KMS-11 (cell line): ENCODE data around the gene PCSK1N.
"Not testable (repeated sequence)": the region's sequence is repeated elsewhere in the genome, so short reads cannot be mapped to it uniquely, and the experiment has no call there.

ENCODE experiments used
- H2AFZ ChIP-seq: fragments of 200-600 bp; sonication (generic); 2 replicates; pipeline ENCODE4 v1.6.1; 2016; ENCODE audit warnings: antibody characterized with exemption, mixed run types, low read depth
- H3K27ac ChIP-seq: fragments of 200-600 bp; sonication (generic); 2 replicates; pipeline ENCODE4 v1.6.1; 2016; ENCODE audit warnings: mild to moderate bottlenecking, mixed run types
- H3K27me3 ChIP-seq: fragments of 200-600 bp; sonication (generic); 2 replicates; pipeline ENCODE4 v1.6.1; 2017; ENCODE audit warnings: mild to moderate bottlenecking, low read depth, mixed run types, moderate library complexity; ENCODE audit not compliant: insufficient read depth
- H3K36me3 ChIP-seq: fragments of 200-600 bp; sonication (generic); 2 replicates; pipeline ENCODE4 v1.6.1; 2017; ENCODE audit warnings: mild to moderate bottlenecking, mixed run types; ENCODE audit not compliant: insufficient read depth
- H3K4me1 ChIP-seq: fragments of 200-600 bp; sonication (generic); 2 replicates; pipeline ENCODE4 v1.6.1; 2016; ENCODE audit warnings: mild to moderate bottlenecking, low read depth, mixed run types; ENCODE audit not compliant: poor library complexity, severe bottlenecking
- H3K4me2 ChIP-seq: fragments of 200-600 bp; sonication (generic); 2 replicates; pipeline ENCODE4 v1.7.0; 2016; ENCODE audit warnings: mild to moderate bottlenecking, mixed run types
- H3K4me3 ChIP-seq: fragments of 200-600 bp; sonication (generic); IDR thresholded peaks from 2 replicates; pipeline ENCODE4 v1.6.1; 2017; ENCODE audit warnings: low read depth, low read length, mixed read lengths; ENCODE audit not compliant: insufficient read depth
- H3K79me2 ChIP-seq: fragments of 200-600 bp; sonication (generic); 2 replicates; pipeline ENCODE4 v1.6.1; 2016; ENCODE audit warnings: low read depth, mixed run types; ENCODE audit not compliant: insufficient read depth
- H3K9ac ChIP-seq: fragments of 200-600 bp; sonication (generic); 2 replicates; pipeline ENCODE4 v1.6.1; 2016; ENCODE audit warnings: mild to moderate bottlenecking, mixed run types
- H4K20me1 ChIP-seq: fragments of 200-600 bp; sonication (generic); 2 replicates; pipeline ENCODE4 v1.6.1; 2016; ENCODE audit warnings: mild to moderate bottlenecking, mixed run types; ENCODE audit not compliant: insufficient read depth
- TF ChIP-seq, protein P1 (sequence below): fragments of 200-600 bp; sonication (generic); conservative IDR thresholded peaks from 2 replicates; pipeline ENCODE4 v1.6.1; 2017; ENCODE audit warnings: low read depth, mild to moderate bottlenecking, antibody characterized with exemption, low read length, moderate library complexity, mixed read lengths

Gene PCSK1N, protein sequence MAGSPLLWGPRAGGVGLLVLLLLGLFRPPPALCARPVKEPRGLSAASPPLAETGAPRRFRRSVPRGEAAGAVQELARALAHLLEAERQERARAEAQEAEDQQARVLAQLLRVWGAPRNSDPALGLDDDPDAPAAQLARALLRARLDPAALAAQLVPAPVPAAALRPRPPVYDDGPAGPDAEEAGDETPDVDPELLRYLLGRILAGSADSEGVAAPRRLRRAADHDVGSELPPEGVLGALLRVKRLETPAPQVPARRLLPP

GRCh38 chrX:48835524-48836329, at the start of gene PCSK1N:
Gene PCSK1N (minus strand): TSS chrX:48835610. CDS start chrX:48835532, 78 bp downstream.
- no peaks in the 10 kb centered on the region for H3K79me2 ChIP-seq
- no peak within 1 kb of the TSS for H3K4me3 ChIP-seq
- no peaks in the 10 kb centered on the region for H4K20me1 ChIP-seq
- no peak within 1 kb of the TSS for H3K27ac ChIP-seq
- H3K4me2 ChIP-seq = peak within 1 kb of the TSS; percentile 42
- H3K4me1 ChIP-seq = no peaks in the 10 kb centered on the region
- no peaks in the 10 kb centered on the region for H3K27me3 ChIP-seq
- TF ChIP-seq, protein P1, sequence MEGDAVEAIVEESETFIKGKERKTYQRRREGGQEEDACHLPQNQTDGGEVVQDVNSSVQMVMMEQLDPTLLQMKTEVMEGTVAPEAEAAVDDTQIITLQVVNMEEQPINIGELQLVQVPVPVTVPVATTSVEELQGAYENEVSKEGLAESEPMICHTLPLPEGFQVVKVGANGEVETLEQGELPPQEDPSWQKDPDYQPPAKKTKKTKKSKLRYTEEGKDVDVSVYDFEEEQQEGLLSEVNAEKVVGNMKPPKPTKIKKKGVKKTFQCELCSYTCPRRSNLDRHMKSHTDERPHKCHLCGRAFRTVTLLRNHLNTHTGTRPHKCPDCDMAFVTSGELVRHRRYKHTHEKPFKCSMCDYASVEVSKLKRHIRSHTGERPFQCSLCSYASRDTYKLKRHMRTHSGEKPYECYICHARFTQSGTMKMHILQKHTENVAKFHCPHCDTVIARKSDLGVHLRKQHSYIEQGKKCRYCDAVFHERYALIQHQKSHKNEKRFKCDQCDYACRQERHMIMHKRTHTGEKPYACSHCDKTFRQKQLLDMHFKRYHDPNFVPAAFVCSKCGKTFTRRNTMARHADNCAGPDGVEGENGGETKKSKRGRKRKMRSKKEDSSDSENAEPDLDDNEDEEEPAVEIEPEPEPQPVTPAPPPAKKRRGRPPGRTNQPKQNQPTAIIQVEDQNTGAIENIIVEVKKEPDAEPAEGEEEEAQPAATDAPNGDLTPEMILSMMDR = no peak
- no peak within 1 kb of the TSS; the same call in 1 of the 2 replicates for H3K9ac ChIP-seq
- peak within 1 kb of the TSS; percentile 82 for H2AFZ ChIP-seq
- no peaks in the 10 kb centered on the region for H3K36me3 ChIP-seq

GRCh38 chrX:48883729-48884128, 48.3 kb upstream of the PCSK1N start:
- Histone ChIP-seq H3K79me2 (no peaks in the 10 kb centered on the region), H3K4me3 (no peak overlapping the region), H2AFZ (no peak overlapping the region), H3K36me3 (no peaks in the 10 kb centered on the region), H3K27ac (no peak overlapping the region), H3K4me1 (no peaks in the 10 kb centered on the region), H3K4me2 (no peak overlapping the region), H3K9ac (no peak overlapping the region), H4K20me1 (no peaks in the 10 kb centered on the region), H3K27me3 (no peaks in the 10 kb centered on the region)
- TF ChIP-seq, protein P1 = no peak

DNA sequence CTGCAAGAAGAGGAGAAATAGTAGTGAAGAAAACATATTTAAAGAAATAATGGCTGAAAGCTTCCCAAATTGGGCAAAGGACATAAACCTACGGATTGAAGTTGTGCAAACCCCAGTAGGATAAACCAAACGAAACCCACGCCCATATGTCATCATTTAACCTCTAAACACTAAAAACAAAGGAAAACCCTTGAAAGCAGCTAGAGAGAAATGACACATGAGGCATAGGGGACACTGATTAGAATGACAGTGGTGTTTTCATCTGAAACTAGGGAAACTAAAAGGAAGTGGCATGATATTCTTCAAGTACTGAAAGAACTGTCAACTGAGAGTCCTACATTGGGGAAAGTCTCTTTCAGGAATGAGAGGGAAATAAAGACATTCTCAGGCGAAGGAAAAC, 41.5 kb upstream of the PCSK1N start:
- not testable (repeated sequence) for H3K4me2 ChIP-seq, H3K4me1 ChIP-seq, H3K36me3 ChIP-seq, H2AFZ ChIP-seq, H3K9ac ChIP-seq, H4K20me1 ChIP-seq, H3K27ac ChIP-seq, H3K27me3 ChIP-seq, H3K4me3 ChIP-seq, H3K79me2 ChIP-seq

DNA sequence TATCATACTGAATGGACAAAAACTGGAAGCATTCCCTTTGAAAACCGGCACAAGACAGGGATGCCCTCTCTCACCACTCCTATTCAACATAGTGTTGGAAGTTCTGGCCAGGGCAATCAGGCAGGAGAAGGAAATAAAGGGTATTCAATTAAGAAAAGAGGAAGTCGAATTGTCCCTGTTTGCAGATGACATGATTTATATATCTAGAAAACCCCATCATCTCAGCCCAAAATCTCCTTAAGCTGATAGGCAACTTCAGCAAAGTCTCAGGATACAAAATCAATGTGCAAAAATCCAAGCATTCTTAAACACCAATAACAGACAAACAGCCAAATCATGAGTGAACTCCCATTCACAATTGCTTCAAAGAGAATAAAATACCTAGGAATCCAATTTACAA, 36.6 kb upstream of the PCSK1N start:
- H3K4me1 ChIP-seq, H4K20me1 ChIP-seq, H3K27ac ChIP-seq, H3K4me3 ChIP-seq, H3K4me2 ChIP-seq, H3K27me3 ChIP-seq, H2AFZ ChIP-seq, H3K79me2 ChIP-seq, H3K36me3 ChIP-seq, H3K9ac ChIP-seq: not testable (repeated sequence)

- H3K9ac ChIP-seq = no peak overlapping the region
- no peaks in the 10 kb centered on the region for H3K27me3 ChIP-seq
- no peaks in the 10 kb centered on the region for H3K4me1 ChIP-seq
- no peak overlapping the region for H3K4me3 ChIP-seq
- no peak overlapping the region for H2AFZ ChIP-seq
- no peaks in the 10 kb centered on the region for H3K79me2 ChIP-seq
- no peaks in the 10 kb centered on the region for H4K20me1 ChIP-seq
- no peaks in the 10 kb centered on the region for H3K36me3 ChIP-seq
- TF ChIP-seq, protein P1 = no peak
- H3K27ac ChIP-seq = no peak overlapping the region
- no peak overlapping the region for H3K4me2 ChIP-seq
Measured at GRCh38 chrX:48864210-48864609, 28.8 kb upstream of the PCSK1N start.
